ENCODE results near the gene FOXP1. TPM values are rescaled to one million over a fixed set of nuclear protein-coding genes. Genes with fewer than 3 reads are reported as not detected.

FOXP1 gene
- total RNA-seq, 2 experiments from 2014 or later = 493 to 508 TPM

DNA sequence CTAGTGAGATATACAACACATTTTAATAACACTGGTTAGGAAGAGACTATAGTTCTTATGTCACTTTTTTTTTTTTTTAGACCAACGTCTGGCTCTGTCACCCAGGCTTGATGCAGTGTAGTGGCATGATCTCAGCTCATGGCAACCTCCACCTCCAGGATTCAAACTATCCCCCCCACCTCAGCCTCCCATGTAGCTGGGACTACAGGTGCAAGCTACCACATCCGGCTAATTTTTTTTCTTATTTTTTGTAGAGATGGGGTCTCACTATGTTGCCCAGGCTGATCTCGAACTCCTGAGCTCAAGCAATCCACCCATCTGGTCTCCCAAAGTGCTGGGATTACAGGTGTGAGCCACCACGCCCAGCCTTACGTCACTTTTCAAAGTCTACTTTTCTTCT lies 100.8 kb downstream of the FOXP1 start:
- peak in 1 of 14 experiments; percentile 29 for DNase-seq
- H3K4me1 ChIP-seq (ENCODE audit: insufficient read depth, low read length) = peaks cover 56% of the 10 kb centered on the region
- POLR2A ChIA-PET = interaction anchor here (0.7 to 3.0 kb wide), 4 partner anchors 9 to 28 kb away, joined by 3 to 13 read pairs (median 8); no protein-coding TSS in a partner anchor

DNA sequence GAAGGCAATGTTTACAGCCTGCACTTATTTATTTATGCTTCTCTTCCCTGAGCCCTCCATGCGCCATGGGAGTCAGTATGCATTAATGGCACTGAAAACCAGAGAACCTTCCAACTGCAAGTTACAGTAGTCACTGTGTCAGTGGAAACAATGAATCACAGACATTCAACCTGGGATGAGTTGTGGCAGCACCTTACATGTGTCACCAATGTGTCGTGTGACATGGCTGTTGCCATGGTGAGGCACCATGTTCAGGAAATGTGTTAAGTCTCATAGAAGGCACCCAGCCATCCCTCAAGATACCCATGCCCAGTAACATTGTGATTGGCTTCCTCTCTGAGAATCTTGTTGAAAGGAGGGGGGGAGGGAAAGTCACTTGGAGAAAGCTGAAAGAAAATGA lies 105.0 kb downstream of the FOXP1 start:
- H3K4me3 ChIP-seq (ENCODE audit: low read length) = no peak overlapping the region
- Mint-ChIP-seq H3K9me3 (peaks cover 2% of the 10 kb centered on the region), H3K4me1 (ENCODE audit: low read depth) (peaks cover 92% of the 10 kb centered on the region), H3K36me3 (ENCODE audit: low read depth) (peaks cover 83% of the 10 kb centered on the region), H3K27me3 (no peaks in the 10 kb centered on the region), H3K27ac (peak overlapping the region; percentile 95), H3K4me3 (peak overlapping the region; percentile 75)
- ATAC-seq (ENCODE audit: poor library complexity) (peak; percentile 85), DNase-seq (peak in 11 of 14 experiments; percentile 36 to 78 (median 61))
- ChIA-PET POLR2A (interaction anchor here (1.0 to 3.2 kb wide), 7 partner anchors 9 to 391 kb away, joined by 3 to 9 read pairs (median 5); no protein-coding TSS in a partner anchor), CTCF (interaction anchor here (1.8 kb wide), 1 partner anchor 11 kb away, joined by 3 read pairs; no protein-coding TSS in a partner anchor)
- H3K27ac ChIP-seq (ENCODE audit: low read depth in 1 of 2, low read length in 2 of 2) = no peak overlapping the region
- peaks cover 47% of the 10 kb centered on the region for H3K4me1 ChIP-seq (ENCODE audit: insufficient read depth, low read length)
- TF ChIP-seq, protein P1, sequence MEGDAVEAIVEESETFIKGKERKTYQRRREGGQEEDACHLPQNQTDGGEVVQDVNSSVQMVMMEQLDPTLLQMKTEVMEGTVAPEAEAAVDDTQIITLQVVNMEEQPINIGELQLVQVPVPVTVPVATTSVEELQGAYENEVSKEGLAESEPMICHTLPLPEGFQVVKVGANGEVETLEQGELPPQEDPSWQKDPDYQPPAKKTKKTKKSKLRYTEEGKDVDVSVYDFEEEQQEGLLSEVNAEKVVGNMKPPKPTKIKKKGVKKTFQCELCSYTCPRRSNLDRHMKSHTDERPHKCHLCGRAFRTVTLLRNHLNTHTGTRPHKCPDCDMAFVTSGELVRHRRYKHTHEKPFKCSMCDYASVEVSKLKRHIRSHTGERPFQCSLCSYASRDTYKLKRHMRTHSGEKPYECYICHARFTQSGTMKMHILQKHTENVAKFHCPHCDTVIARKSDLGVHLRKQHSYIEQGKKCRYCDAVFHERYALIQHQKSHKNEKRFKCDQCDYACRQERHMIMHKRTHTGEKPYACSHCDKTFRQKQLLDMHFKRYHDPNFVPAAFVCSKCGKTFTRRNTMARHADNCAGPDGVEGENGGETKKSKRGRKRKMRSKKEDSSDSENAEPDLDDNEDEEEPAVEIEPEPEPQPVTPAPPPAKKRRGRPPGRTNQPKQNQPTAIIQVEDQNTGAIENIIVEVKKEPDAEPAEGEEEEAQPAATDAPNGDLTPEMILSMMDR (IDR thresholded peaks at IDR 0.05) = no peak
- H3K27me3 ChIP-seq (ENCODE audit: control insufficient read depth in 1 of 2, insufficient read depth in 2 of 2, low read length in 2 of 2) = no peaks in the 10 kb centered on the region
- intact Hi-C loops (cut with DNase I, micrococcal nuclease) = loop anchor here in 1 of 2 experiments (1.0 kb wide), 1 partner anchor 9 kb away; no protein-coding TSS in a partner anchor
- peaks cover 7% of the 10 kb centered on the region for H3K36me3 ChIP-seq (ENCODE audit: insufficient read depth, low read length)
- H3K9me3 ChIP-seq (ENCODE audit: control insufficient read depth in 1 of 2, insufficient read depth in 1 of 2, low read length in 2 of 2) = peaks cover 0 to 7% of the 10 kb centered on the region in 2 experiments

More for the DNA sequence above, 100.8 kb downstream of the FOXP1 start:
- Mint-ChIP-seq H3K4me3 (peak overlapping the region; percentile 43), H3K27ac (peak overlapping the region; percentile 95), H3K4me1 (ENCODE audit: low read depth) (peaks cover 98% of the 10 kb centered on the region), H3K9me3 (no peaks in the 10 kb centered on the region), H3K36me3 (ENCODE audit: low read depth) (peaks cover 66% of the 10 kb centered on the region), H3K27me3 (no peaks in the 10 kb centered on the region)
- Histone ChIP-seq H3K9me3 (ENCODE audit: control insufficient read depth in 1 of 2, insufficient read depth in 1 of 2, low read length in 2 of 2) (no peaks in the 10 kb centered on the region), H3K27me3 (ENCODE audit: control insufficient read depth in 1 of 2, insufficient read depth in 2 of 2, low read length in 2 of 2) (no peaks in the 10 kb centered on the region), H3K27ac (ENCODE audit: low read depth in 1 of 2, low read length in 2 of 2) (peak overlapping the region in 1 of 2 donors; percentile 51), H3K36me3 (ENCODE audit: insufficient read depth, low read length) (no peaks in the 10 kb centered on the region), H3K4me3 (ENCODE audit: low read length) (no peak overlapping the region)
- CTCF ChIA-PET = interaction anchor here (0.7 to 1.2 kb wide), 2 partner anchors 16 to 66 kb away, joined by 3 to 5 read pairs; no protein-coding TSS in a partner anchor
- intact Hi-C loops (cut with DNase I, micrococcal nuclease) = no loop called here
- ATAC-seq (ENCODE audit: poor library complexity) = no peak
- TF ChIP-seq, protein P1 (IDR thresholded peaks at IDR 0.05) = no peak

DNA sequence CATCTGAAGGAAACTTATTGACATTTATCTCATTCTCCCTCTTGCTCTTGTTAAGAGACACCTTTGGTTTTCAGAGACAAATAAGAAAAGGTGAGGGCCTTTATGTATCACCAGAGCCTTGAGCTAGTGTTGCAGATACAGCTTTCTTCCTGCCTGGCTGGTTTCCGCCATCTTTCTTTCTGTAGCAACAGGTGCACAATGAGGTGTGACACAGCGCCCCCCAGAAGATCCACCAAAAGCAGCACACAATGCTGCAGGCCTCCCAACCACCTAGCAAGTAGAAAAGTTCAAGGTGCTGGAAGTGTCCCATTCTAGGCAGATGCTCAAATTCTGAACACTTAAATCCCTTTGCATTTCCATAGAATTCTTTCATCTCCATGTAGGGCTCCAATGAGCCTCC lies 106.6 kb downstream of the FOXP1 start:
- no peak overlapping the region for H3K4me3 ChIP-seq (ENCODE audit: low read length)
- peaks cover 94% of the 10 kb centered on the region for H3K36me3 Mint-ChIP-seq (ENCODE audit: low read depth)
- intact Hi-C loops (cut with DNase I, micrococcal nuclease) = loop anchor here in 1 of 2 experiments (2.0 kb wide), 1 partner anchor 22 kb away; no protein-coding TSS in a partner anchor
- H3K4me3 Mint-ChIP-seq = peak overlapping the region; percentile 13
- H3K27ac Mint-ChIP-seq = peak overlapping the region; percentile 57
- peaks cover 92% of the 10 kb centered on the region for H3K4me1 Mint-ChIP-seq (ENCODE audit: low read depth)
- no peaks in the 10 kb centered on the region for H3K27me3 ChIP-seq (ENCODE audit: control insufficient read depth in 1 of 2, insufficient read depth in 2 of 2, low read length in 2 of 2)
- CTCF ChIA-PET = interaction anchor here (0.6 to 1.3 kb wide), 3 partner anchors 10 to 24 kb away, joined by 3 to 5 read pairs (median 4); no protein-coding TSS in a partner anchor
- H3K27ac ChIP-seq (ENCODE audit: low read depth in 1 of 2, low read length in 2 of 2) = no peak overlapping the region
- POLR2A ChIA-PET = interaction anchor here (1.0 to 1.6 kb wide), 3 partner anchors 9 to 22 kb away, joined by 3 to 5 read pairs (median 5); no protein-coding TSS in a partner anchor
- H3K9me3 ChIP-seq (ENCODE audit: control insufficient read depth in 1 of 2, insufficient read depth in 1 of 2, low read length in 2 of 2) = peaks cover 0 to 7% of the 10 kb centered on the region in 2 experiments
- peaks cover 33% of the 10 kb centered on the region for H3K4me1 ChIP-seq (ENCODE audit: insufficient read depth, low read length)
- H3K36me3 ChIP-seq (ENCODE audit: insufficient read depth, low read length) = peaks cover 13% of the 10 kb centered on the region
- TF ChIP-seq, protein P1 (IDR thresholded peaks at IDR 0.05) = no peak
- no peak for DNase-seq
- H3K9me3 Mint-ChIP-seq = peaks cover 8% of the 10 kb centered on the region
- ATAC-seq (ENCODE audit: poor library complexity) = no peak
- no peaks in the 10 kb centered on the region for H3K27me3 Mint-ChIP-seq
